Measurements from ENCODE around the gene CAMSAP2.

Gene CAMSAP2

GRCh38 chr1:200753650-200754198, 15.0 kb downstream of the CAMSAP2 start:
- CTCF ChIA-PET, result interaction anchor here (0.6 to 1.5 kb wide), 3 partner anchors 9 to 22 kb away, joined by 3 to 4 read pairs (median 3); no protein-coding TSS in a partner anchor
- TF ChIP-seq, protein P1, sequence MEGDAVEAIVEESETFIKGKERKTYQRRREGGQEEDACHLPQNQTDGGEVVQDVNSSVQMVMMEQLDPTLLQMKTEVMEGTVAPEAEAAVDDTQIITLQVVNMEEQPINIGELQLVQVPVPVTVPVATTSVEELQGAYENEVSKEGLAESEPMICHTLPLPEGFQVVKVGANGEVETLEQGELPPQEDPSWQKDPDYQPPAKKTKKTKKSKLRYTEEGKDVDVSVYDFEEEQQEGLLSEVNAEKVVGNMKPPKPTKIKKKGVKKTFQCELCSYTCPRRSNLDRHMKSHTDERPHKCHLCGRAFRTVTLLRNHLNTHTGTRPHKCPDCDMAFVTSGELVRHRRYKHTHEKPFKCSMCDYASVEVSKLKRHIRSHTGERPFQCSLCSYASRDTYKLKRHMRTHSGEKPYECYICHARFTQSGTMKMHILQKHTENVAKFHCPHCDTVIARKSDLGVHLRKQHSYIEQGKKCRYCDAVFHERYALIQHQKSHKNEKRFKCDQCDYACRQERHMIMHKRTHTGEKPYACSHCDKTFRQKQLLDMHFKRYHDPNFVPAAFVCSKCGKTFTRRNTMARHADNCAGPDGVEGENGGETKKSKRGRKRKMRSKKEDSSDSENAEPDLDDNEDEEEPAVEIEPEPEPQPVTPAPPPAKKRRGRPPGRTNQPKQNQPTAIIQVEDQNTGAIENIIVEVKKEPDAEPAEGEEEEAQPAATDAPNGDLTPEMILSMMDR (IDR thresholded peaks at IDR 0.05; ENCODE audit: control extremely low read depth, extremely low read depth, low read depth, missing control alignments), result no peak
- POLR2A ChIA-PET, result interaction anchor here (0.6 kb wide), 1 partner anchor 265 kb away, joined by 4 read pairs; no protein-coding TSS in a partner anchor

DNA sequence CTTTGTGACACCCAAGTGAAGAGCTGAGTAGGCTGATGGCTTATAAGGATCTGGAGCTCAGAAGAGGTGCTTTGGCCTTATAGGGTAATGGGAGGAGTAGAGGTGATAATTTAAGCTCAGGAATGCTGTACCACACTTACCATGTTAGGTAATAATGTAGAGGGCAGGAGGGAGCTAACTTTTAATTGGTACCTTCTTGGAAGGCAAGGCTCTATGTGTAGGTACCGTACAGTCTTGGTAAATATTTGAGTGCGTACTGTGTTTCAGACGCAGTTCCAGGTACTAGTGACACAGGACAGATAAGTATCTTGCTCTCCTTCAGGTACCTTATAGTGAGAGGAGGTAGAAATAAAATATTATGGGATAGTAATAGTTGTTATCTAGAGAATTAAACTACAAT, 16.8 kb downstream of the CAMSAP2 start:
- ChIA-PET CTCF (interaction anchor here (0.8 to 1.1 kb wide), 3 partner anchors 11 to 85 kb away, joined by 3 to 4 read pairs (median 3); no protein-coding TSS in a partner anchor), POLR2A (no interaction called here)
- TF ChIP-seq, protein P1 (IDR thresholded peaks at IDR 0.05; ENCODE audit: control extremely low read depth, extremely low read depth, low read depth, missing control alignments), result no peak
- no peak for DNase-seq (ENCODE audit: extremely low spot score)

More at GRCh38 chr1:200753650-200754198, 15.0 kb downstream of the CAMSAP2 start:
- no peak for DNase-seq (ENCODE audit: extremely low spot score)

GRCh38 chr1:200762089-200762488, 23.4 kb downstream of the CAMSAP2 start:
- ChIA-PET CTCF (interaction anchor here (1.0 kb wide), 1 partner anchor 9 kb away, joined by 4 read pairs; no protein-coding TSS in a partner anchor), POLR2A (no interaction called here)
- DNase-seq (ENCODE audit: extremely low spot score), result no peak
- TF ChIP-seq, protein P1 (IDR thresholded peaks at IDR 0.05; ENCODE audit: control extremely low read depth, extremely low read depth, low read depth, missing control alignments), result no peak

DNA sequence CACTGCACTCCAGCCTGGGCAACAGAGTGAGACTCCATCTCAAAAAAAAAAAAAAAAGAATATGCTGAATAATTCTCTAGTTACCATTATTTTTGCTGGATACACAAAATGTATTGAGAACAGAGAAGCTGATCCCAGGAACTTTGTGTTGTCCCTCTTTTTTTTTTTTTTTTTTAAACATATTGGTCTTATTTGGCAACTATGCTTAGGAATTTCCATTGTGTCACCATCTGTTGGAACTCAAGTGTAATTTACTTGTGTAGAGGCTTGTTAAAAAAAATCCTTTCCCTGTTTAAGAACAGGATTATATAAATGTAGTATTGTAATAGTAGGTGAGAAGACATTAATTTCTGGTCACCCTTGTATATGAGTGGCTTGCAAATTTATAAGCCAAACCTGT, 28.6 kb downstream of the CAMSAP2 start:
- no peak for DNase-seq (ENCODE audit: extremely low spot score)
- ChIA-PET POLR2A (no interaction called here), CTCF (interaction anchor here (1.0 to 1.6 kb wide), 4 partner anchors 9 to 19 kb away, joined by 3 to 5 read pairs (median 4); no protein-coding TSS in a partner anchor)
- TF ChIP-seq, protein P1 (IDR thresholded peaks at IDR 0.05; ENCODE audit: control extremely low read depth, extremely low read depth, low read depth, missing control alignments), result no peak

- no peak for DNase-seq (ENCODE audit: extremely low spot score)
- ChIA-PET CTCF (interaction anchor here (1.1 to 1.7 kb wide), 3 partner anchors 14 to 213 kb away, joined by 3 to 5 read pairs (median 3); no protein-coding TSS in a partner anchor), POLR2A (no interaction called here)
- TF ChIP-seq, protein P1 (IDR thresholded peaks at IDR 0.05; ENCODE audit: control extremely low read depth, extremely low read depth, low read depth, missing control alignments), result no peak
Measured at GRCh38 chr1:200771625-200772555, 33.2 kb downstream of the CAMSAP2 start.

GRCh38 chr1:200774311-200774710, 35.6 kb downstream of the CAMSAP2 start:
- TF ChIP-seq, protein P1 (IDR thresholded peaks at IDR 0.05; ENCODE audit: control extremely low read depth, extremely low read depth, low read depth, missing control alignments), result no peak
- DNase-seq (ENCODE audit: extremely low spot score), result no peak
- CTCF ChIA-PET, result interaction anchor here (0.8 to 3.7 kb wide), 10 partner anchors 9 to 197 kb away, joined by 3 to 15 read pairs (median 3); no protein-coding TSS in a partner anchor
- POLR2A ChIA-PET, result no interaction called here
